Neural progenitor cell (in vitro differentiated cells): ENCODE data around the gene RNFT2. TPM values are rescaled to one million over a fixed set of nuclear protein-coding genes. Genes with fewer than 3 reads are reported as not detected.

Experiments
- DNase-seq: peaks from one replicate; pipeline ENCODE4 v3.0.0-alpha.2; 2016; ENCODE audit warnings: low spot score
- H2AFZ ChIP-seq: fragments of 200-600 bp; sonication (generic); replicated peaks from 2 replicates; pipeline ENCODE4 v1.6.1; 2016; ENCODE audit warnings: antibody characterized with exemption
- H3F3A ChIP-seq: fragments of 200-600 bp; sonication (generic); 2 replicates; pipeline ENCODE4 v1.6.1; 2016; ENCODE audit warnings: antibody characterized with exemption, low read depth
- H3K27ac ChIP-seq: fragments of 200-600 bp; sonication (generic); 2 replicates; pipeline ENCODE4 v1.5.1; 2016; ENCODE audit warnings: mild to moderate bottlenecking
- H3K27me3 ChIP-seq: fragments of 200-600 bp; sonication (generic); 2 replicates; pipeline ENCODE4 v1.6.1; 2016; ENCODE audit warnings: mild to moderate bottlenecking, moderate library complexity
- H3K36me3 ChIP-seq: fragments of 200-600 bp; sonication (generic); 2 replicates; pipeline ENCODE4 v1.5.1; 2016
- H3K4me1 ChIP-seq: fragments of 200-600 bp; sonication (generic); 2 replicates; pipeline ENCODE4 v1.6.1; 2016; ENCODE audit warnings: mixed run types
- H3K4me2 ChIP-seq: fragments of 200-600 bp; sonication (generic); 2 replicates; pipeline ENCODE4 v1.6.1; 2016
- H3K4me3 ChIP-seq: fragments of 200-600 bp; sonication (generic); 2 replicates; pipeline ENCODE4 v1.5.1; 2016
- H3K79me2 ChIP-seq: fragments of 200-600 bp; sonication (generic); 2 replicates; pipeline ENCODE4 v1.6.1; 2016; ENCODE audit warnings: low read depth
- H3K9ac ChIP-seq: fragments of 200-600 bp; sonication (generic); 2 replicates; pipeline ENCODE4 v1.6.1; 2016
- H3K9me3 ChIP-seq: fragments of 200-600 bp; sonication (generic); 2 replicates; pipeline ENCODE4 v1.5.1; 2016; ENCODE audit warnings: low read depth
- H4K20me1 ChIP-seq: fragments of 200-600 bp; sonication (generic); 2 replicates; pipeline ENCODE4 v1.6.1; 2016; ENCODE audit warnings: low read depth
- H3K27ac Mint-ChIP-seq: 3 replicates; pipeline ENCODE4 v1.8.0; 2021; ENCODE audit warnings: mixed read lengths
- H3K27me3 Mint-ChIP-seq: 2 replicates; pipeline ENCODE4 v1.8.0; 2022; ENCODE audit warnings: low read depth, mild to moderate bottlenecking, inconsistent platforms, moderate library complexity, mixed read lengths; ENCODE audit not compliant: insufficient read depth
- H3K36me3 Mint-ChIP-seq: 3 replicates; pipeline ENCODE4 v1.8.0; 2021; ENCODE audit warnings: mixed read lengths
- H3K4me1 Mint-ChIP-seq: 3 replicates; pipeline ENCODE4 v1.8.0; 2021; ENCODE audit warnings: mixed read lengths
- H3K4me3 Mint-ChIP-seq: 3 replicates; pipeline ENCODE4 v1.8.0; 2021; ENCODE audit warnings: mild to moderate bottlenecking, moderate library complexity, mixed read lengths
- H3K9me3 Mint-ChIP-seq: 3 replicates; pipeline ENCODE4 v1.8.0; 2020; ENCODE audit warnings: mixed read lengths
- EZH2 ChIP-seq: fragments of 200-600 bp; sonication (generic); IDR thresholded peaks from 2 replicates; pipeline ENCODE4 v1.6.1; 2017; ENCODE audit warnings: antibody characterized with exemption, mild to moderate bottlenecking, moderate library complexity
- EZH2phosphoT487 ChIP-seq: fragments of 200-600 bp; sonication (generic); IDR thresholded peaks from 2 replicates; pipeline ENCODE4 v1.6.1; 2017; ENCODE audit warnings: antibody characterized with exemption
- total RNA-seq: library from RNA; depleted of rRNA; stranded (reverse); fragments of >200 nt; gene quantifications from 2 replicates; pipeline ENCODE4 v1.2.3, GENCODE V29; 2015; ENCODE audit warnings: low replicate concordance
- TF ChIP-seq, protein P1 (sequence below): fragments of 200-600 bp; sonication (generic); IDR thresholded peaks from 2 replicates; pipeline ENCODE4 v1.5.1; 2017; ENCODE audit warnings: antibody characterized with exemption, mild to moderate bottlenecking

Gene RNFT2
- total RNA-seq, 1 donor from 2014 or later = 26.9 TPM

GRCh38 chr12:116892349-116893140 is 154.4 kb downstream of the RNFT2 start:
- no peak overlapping the region for H3K4me3 ChIP-seq
- H3K4me1 Mint-ChIP-seq = no peaks in the 10 kb centered on the region
- no peak overlapping the region for H3K27ac Mint-ChIP-seq
- no peaks in the 10 kb centered on the region for H3K79me2 ChIP-seq
- no peaks in the 10 kb centered on the region for H3K36me3 Mint-ChIP-seq
- H3K36me3 ChIP-seq = no peaks in the 10 kb centered on the region
- no peaks in the 10 kb centered on the region for H3K9me3 ChIP-seq
- no peaks in the 10 kb centered on the region for H3F3A ChIP-seq
- H3K27me3 Mint-ChIP-seq = peaks cover 8% of the 10 kb centered on the region
- H3K27ac ChIP-seq = no peak overlapping the region
- no peak overlapping the region for H2AFZ ChIP-seq
- no peaks in the 10 kb centered on the region for H3K4me1 ChIP-seq
- H3K4me3 Mint-ChIP-seq = no peak overlapping the region
- H3K9me3 Mint-ChIP-seq = no peaks in the 10 kb centered on the region
- DNase-seq = no peak
- no peak overlapping the region for H3K9ac ChIP-seq
- H3K27me3 ChIP-seq = peaks cover 4% of the 10 kb centered on the region
- TF ChIP-seq EZH2 (no peak), EZH2phosphoT487 (no peak)
- TF ChIP-seq, protein P1, sequence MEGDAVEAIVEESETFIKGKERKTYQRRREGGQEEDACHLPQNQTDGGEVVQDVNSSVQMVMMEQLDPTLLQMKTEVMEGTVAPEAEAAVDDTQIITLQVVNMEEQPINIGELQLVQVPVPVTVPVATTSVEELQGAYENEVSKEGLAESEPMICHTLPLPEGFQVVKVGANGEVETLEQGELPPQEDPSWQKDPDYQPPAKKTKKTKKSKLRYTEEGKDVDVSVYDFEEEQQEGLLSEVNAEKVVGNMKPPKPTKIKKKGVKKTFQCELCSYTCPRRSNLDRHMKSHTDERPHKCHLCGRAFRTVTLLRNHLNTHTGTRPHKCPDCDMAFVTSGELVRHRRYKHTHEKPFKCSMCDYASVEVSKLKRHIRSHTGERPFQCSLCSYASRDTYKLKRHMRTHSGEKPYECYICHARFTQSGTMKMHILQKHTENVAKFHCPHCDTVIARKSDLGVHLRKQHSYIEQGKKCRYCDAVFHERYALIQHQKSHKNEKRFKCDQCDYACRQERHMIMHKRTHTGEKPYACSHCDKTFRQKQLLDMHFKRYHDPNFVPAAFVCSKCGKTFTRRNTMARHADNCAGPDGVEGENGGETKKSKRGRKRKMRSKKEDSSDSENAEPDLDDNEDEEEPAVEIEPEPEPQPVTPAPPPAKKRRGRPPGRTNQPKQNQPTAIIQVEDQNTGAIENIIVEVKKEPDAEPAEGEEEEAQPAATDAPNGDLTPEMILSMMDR = no peak
- H4K20me1 ChIP-seq = no peaks in the 10 kb centered on the region
- no peak overlapping the region for H3K4me2 ChIP-seq

GRCh38 chr12:116894913-116895312 is 156.8 kb downstream of the RNFT2 start:
- Histone ChIP-seq H3K4me2 (no peak overlapping the region), H3K9me3 (no peaks in the 10 kb centered on the region), H4K20me1 (no peaks in the 10 kb centered on the region), H3K4me3 (no peak overlapping the region), H3K27ac (no peak overlapping the region), H3F3A (no peaks in the 10 kb centered on the region), H2AFZ (no peak overlapping the region), H3K9ac (no peak overlapping the region), H3K27me3 (peaks cover 11% of the 10 kb centered on the region), H3K79me2 (no peaks in the 10 kb centered on the region), H3K36me3 (no peaks in the 10 kb centered on the region), H3K4me1 (no peaks in the 10 kb centered on the region)
- TF ChIP-seq EZH2 (no peak), EZH2phosphoT487 (no peak)
- TF ChIP-seq, protein P1 = no peak
- peaks cover 3% of the 10 kb centered on the region for H3K4me1 Mint-ChIP-seq
- no peaks in the 10 kb centered on the region for H3K36me3 Mint-ChIP-seq
- no peaks in the 10 kb centered on the region for H3K9me3 Mint-ChIP-seq
- no peak for DNase-seq
- H3K4me3 Mint-ChIP-seq = no peak overlapping the region
- H3K27me3 Mint-ChIP-seq = peaks cover 7% of the 10 kb centered on the region
- H3K27ac Mint-ChIP-seq = no peak overlapping the region

DNA sequence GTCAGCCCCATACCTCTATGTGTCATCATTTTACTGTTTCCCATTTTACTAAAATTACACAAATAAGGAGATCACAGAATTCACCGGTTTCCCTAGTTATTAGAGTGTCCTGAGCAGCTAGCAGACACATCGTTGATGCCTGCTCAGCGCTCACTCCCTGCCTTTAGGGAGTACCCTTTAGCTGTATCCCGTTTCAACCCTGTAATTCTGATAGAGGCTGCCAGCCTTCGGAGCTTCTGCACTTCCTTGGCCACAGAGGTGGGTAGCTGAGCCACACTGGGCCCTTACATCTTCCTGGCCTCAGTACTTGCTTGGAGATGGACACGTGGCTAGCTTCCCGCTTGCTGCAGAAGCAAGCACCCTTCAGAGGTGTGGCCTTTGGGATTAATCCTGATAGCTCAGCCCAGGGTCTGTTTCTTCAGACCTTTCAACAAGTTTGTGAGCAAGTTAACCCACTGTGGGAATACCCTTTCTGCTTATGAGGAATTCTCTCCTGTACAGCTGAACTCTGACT is 158.4 kb downstream of the RNFT2 start:
- H3K36me3 Mint-ChIP-seq = no peaks in the 10 kb centered on the region
- H3K27me3 ChIP-seq = peaks cover 12% of the 10 kb centered on the region
- H3K27ac Mint-ChIP-seq = no peak overlapping the region
- H3K36me3 ChIP-seq = no peaks in the 10 kb centered on the region
- H3K27ac ChIP-seq = no peak overlapping the region
- H3K9me3 ChIP-seq = no peaks in the 10 kb centered on the region
- H3K4me2 ChIP-seq = no peak overlapping the region
- DNase-seq = no peak
- peaks cover 6% of the 10 kb centered on the region for H3K27me3 Mint-ChIP-seq
- H3K9ac ChIP-seq = no peak overlapping the region
- no peak overlapping the region for H2AFZ ChIP-seq
- peaks cover 3% of the 10 kb centered on the region for H3K4me1 Mint-ChIP-seq
- H3K4me3 Mint-ChIP-seq = no peak overlapping the region
- no peaks in the 10 kb centered on the region for H3K9me3 Mint-ChIP-seq
- TF ChIP-seq EZH2 (no peak), EZH2phosphoT487 (no peak)
- TF ChIP-seq, protein P1 = no peak
- H3K4me3 ChIP-seq = no peak overlapping the region
- H3F3A ChIP-seq = no peaks in the 10 kb centered on the region
- H3K4me1 ChIP-seq = no peaks in the 10 kb centered on the region
- no peaks in the 10 kb centered on the region for H4K20me1 ChIP-seq
- H3K79me2 ChIP-seq = no peaks in the 10 kb centered on the region
